Astrocyte (in vitro differentiated cells and primary cell): Measurements from ENCODE around the gene SIK3. TPM values are rescaled to one million over a fixed set of nuclear protein-coding genes. Genes with fewer than 3 reads are reported as not detected.
A peak's percentile ranks its signal among the peaks of the same experiment; 100 is the strongest.

Experiments used
- DNase-seq: peaks from one replicate; pipeline ENCODE4 v3.0.0-alpha.2; 2010; ENCODE audit warnings: low read depth
- FAIRE-seq: peaks from 2 replicates; lab custom pipeline; 2011; peaks lifted over from hg19 to GRCh38; lab: Jason Lieb, UNC
- H2AFZ ChIP-seq: 2 replicates; pipeline ENCODE4 v1.6.0; 2012; ENCODE audit warnings: low read depth, low read length, inconsistent platforms
- H3K27ac ChIP-seq: 2 replicates; pipeline ENCODE4 v1.5.1; 2011; ENCODE audit warnings: low read depth, low read length, inconsistent platforms
- H3K27me3 ChIP-seq: 2 replicates; pipeline ENCODE4 v1.6.0; 2011; ENCODE audit warnings: low read length, inconsistent platforms; ENCODE audit not compliant: insufficient read depth
- H3K36me3 ChIP-seq: 2 replicates; pipeline ENCODE4 v1.5.1; 2011; ENCODE audit warnings: low read length, inconsistent platforms; ENCODE audit not compliant: insufficient read depth
- H3K4me1 ChIP-seq: 2 replicates; pipeline ENCODE4 v1.5.1; 2011; ENCODE audit warnings: low read length, inconsistent platforms; ENCODE audit not compliant: insufficient read depth
- H3K4me2 ChIP-seq: 2 replicates; pipeline ENCODE4 v1.6.0; 2012; ENCODE audit warnings: low read length, inconsistent platforms
- H3K4me3 ChIP-seq: 2 replicates; pipeline ENCODE4 v1.5.1; 2011; ENCODE audit warnings: low read depth, mild to moderate bottlenecking, low read length, inconsistent platforms; ENCODE audit not compliant: insufficient read depth
- H3K79me2 ChIP-seq: 2 replicates; pipeline ENCODE4 v1.6.0; 2012; ENCODE audit warnings: mild to moderate bottlenecking, low read length, inconsistent platforms; ENCODE audit not compliant: insufficient read depth
- H3K9ac ChIP-seq: 2 replicates; pipeline ENCODE4 v1.6.0; 2012; ENCODE audit warnings: mild to moderate bottlenecking, low read length, inconsistent platforms
- H3K9me3 ChIP-seq: 2 replicates; pipeline ENCODE4 v1.5.1; 2012; ENCODE audit warnings: low read depth, mild to moderate bottlenecking, low read length, inconsistent platforms; ENCODE audit not compliant: insufficient read depth
- H4K20me1 ChIP-seq: 2 replicates; pipeline ENCODE4 v1.6.0; 2012; ENCODE audit warnings: low read length, inconsistent platforms; ENCODE audit not compliant: insufficient read depth
- H3K27ac Mint-ChIP-seq: one replicate; pipeline ENCODE4 v1.8.0; 2021; ENCODE audit warnings: mild to moderate bottlenecking, mixed read lengths; ENCODE audit not compliant: unreplicated experiment
- H3K27me3 Mint-ChIP-seq: one replicate; pipeline ENCODE4 v1.8.0; 2021; ENCODE audit warnings: low read depth, mixed read lengths; ENCODE audit not compliant: unreplicated experiment
- H3K36me3 Mint-ChIP-seq: one replicate; pipeline ENCODE4 v1.8.0; 2021; ENCODE audit warnings: low read depth, mixed read lengths; ENCODE audit not compliant: unreplicated experiment
- H3K4me1 Mint-ChIP-seq: one replicate; pipeline ENCODE4 v1.8.0; 2021; ENCODE audit warnings: low read depth, mixed read lengths; ENCODE audit not compliant: unreplicated experiment
- H3K4me3 Mint-ChIP-seq: one replicate; pipeline ENCODE4 v1.8.0; 2021; ENCODE audit warnings: mild to moderate bottlenecking, moderate library complexity, mixed read lengths; ENCODE audit not compliant: unreplicated experiment
- H3K9me3 Mint-ChIP-seq: one replicate; pipeline ENCODE4 v1.8.0; 2021; ENCODE audit warnings: mild to moderate bottlenecking, mixed read lengths; ENCODE audit not compliant: unreplicated experiment
- EZH2 ChIP-seq: IDR thresholded peaks from 2 replicates; pipeline ENCODE4 v1.6.1; 2012; ENCODE audit warnings: mild to moderate bottlenecking, low read length, inconsistent platforms; ENCODE audit not compliant: insufficient read depth
- total RNA-seq: library from RNA; stranded (reverse); gene quantifications from 2 replicates; pipeline ENCODE4 v1.2.1, GENCODE V29; 2021
- TF ChIP-seq, protein P1 (sequence below): IDR thresholded peaks from 2 replicates; pipeline ENCODE4 v1.5.1; 2011; ENCODE audit warnings: low read depth, mild to moderate bottlenecking, inconsistent platforms, low read length, moderate library complexity; ENCODE audit not compliant: insufficient read depth

Gene SIK3
- total RNA-seq, 1 donor from 2014 or later = 34.4 TPM

DNA sequence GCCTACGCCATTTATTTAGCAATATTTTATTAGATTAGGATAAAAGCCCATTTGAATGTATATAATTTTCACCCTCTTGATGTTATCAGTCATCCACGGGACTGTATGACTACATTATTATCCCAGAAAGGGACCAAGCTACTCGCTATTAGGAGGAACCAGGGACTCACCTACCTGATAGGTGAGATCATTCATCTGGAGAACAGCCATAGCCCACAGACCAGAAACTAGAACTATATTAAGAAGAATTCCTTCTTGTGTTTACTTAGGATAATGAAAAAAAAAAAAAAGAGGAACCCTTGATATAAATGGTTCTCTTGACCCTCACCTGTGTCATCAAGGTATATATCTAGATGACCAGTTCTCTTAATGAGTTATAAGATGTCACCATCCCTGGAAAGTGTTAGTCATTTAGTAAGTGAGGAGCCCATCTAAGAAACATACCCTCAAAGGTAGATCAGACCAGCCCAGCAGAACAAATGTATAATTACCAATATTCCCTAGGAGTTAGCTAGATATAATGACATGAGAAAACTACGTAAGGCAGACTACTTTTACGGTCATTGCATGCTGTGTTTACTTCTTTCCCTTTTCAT, 8.0 kb downstream of the SIK3 start:
- TF ChIP-seq EZH2 = no peak
- TF ChIP-seq, protein P1, sequence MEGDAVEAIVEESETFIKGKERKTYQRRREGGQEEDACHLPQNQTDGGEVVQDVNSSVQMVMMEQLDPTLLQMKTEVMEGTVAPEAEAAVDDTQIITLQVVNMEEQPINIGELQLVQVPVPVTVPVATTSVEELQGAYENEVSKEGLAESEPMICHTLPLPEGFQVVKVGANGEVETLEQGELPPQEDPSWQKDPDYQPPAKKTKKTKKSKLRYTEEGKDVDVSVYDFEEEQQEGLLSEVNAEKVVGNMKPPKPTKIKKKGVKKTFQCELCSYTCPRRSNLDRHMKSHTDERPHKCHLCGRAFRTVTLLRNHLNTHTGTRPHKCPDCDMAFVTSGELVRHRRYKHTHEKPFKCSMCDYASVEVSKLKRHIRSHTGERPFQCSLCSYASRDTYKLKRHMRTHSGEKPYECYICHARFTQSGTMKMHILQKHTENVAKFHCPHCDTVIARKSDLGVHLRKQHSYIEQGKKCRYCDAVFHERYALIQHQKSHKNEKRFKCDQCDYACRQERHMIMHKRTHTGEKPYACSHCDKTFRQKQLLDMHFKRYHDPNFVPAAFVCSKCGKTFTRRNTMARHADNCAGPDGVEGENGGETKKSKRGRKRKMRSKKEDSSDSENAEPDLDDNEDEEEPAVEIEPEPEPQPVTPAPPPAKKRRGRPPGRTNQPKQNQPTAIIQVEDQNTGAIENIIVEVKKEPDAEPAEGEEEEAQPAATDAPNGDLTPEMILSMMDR = no peak
- H3K4me1 ChIP-seq = peaks cover 5% of the 10 kb centered on the region
- no peak overlapping the region for H3K4me3 ChIP-seq
- no peaks in the 10 kb centered on the region for H3K27me3 Mint-ChIP-seq
- H3K27ac ChIP-seq = no peak overlapping the region
- H3K36me3 ChIP-seq = no peaks in the 10 kb centered on the region
- H3K36me3 Mint-ChIP-seq = peaks cover 6% of the 10 kb centered on the region
- no peak overlapping the region for H3K9ac ChIP-seq
- H3K9me3 Mint-ChIP-seq = no peaks in the 10 kb centered on the region
- H3K9me3 ChIP-seq = no peaks in the 10 kb centered on the region
- peaks cover 26% of the 10 kb centered on the region for H3K4me1 Mint-ChIP-seq
- FAIRE-seq = no peak
- peaks cover 74% of the 10 kb centered on the region for H3K79me2 ChIP-seq
- no peak for DNase-seq
- peak overlapping the region; percentile 10 for H3K4me3 Mint-ChIP-seq
- no peaks in the 10 kb centered on the region for H3K27me3 ChIP-seq
- peak overlapping the region; percentile 44 for H3K27ac Mint-ChIP-seq
- H4K20me1 ChIP-seq = peaks cover 67% of the 10 kb centered on the region
- H3K4me2 ChIP-seq = no peak overlapping the region
- no peak overlapping the region for H2AFZ ChIP-seq

DNA sequence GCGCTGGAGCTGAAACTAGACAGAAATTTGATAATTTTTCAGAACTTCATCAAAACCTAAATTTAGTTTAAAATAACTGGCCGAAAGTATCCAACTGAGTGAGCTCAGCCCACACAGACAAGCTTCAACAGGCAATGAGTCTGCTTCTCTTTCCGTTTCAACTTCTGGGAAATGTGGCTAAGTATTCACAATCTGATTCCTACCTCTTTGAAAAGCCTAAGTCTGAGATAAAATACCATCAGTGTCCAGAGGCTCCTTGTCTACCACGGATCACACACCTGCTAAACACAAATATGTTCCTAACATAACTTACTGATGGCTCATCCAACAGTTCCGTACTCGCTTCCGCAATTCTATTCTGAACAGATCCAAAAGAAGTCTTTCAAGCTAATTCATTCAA, 8.5 kb downstream of the SIK3 start:
- TF ChIP-seq, protein P1 = no peak
- no peak for TF ChIP-seq EZH2
- Histone ChIP-seq H3K27me3 (no peaks in the 10 kb centered on the region), H3K9me3 (no peaks in the 10 kb centered on the region), H3K4me1 (peaks cover 2% of the 10 kb centered on the region), H2AFZ (no peak overlapping the region), H3K4me3 (no peak overlapping the region), H3K4me2 (no peak overlapping the region), H3K27ac (no peak overlapping the region), H3K9ac (no peak overlapping the region), H3K79me2 (peaks cover 73% of the 10 kb centered on the region), H3K36me3 (no peaks in the 10 kb centered on the region), H4K20me1 (peaks cover 65% of the 10 kb centered on the region)
- Mint-ChIP-seq H3K27ac (peak overlapping the region; percentile 44), H3K4me3 (peak overlapping the region; percentile 40), H3K27me3 (no peaks in the 10 kb centered on the region), H3K36me3 (peaks cover 6% of the 10 kb centered on the region), H3K9me3 (no peaks in the 10 kb centered on the region), H3K4me1 (peaks cover 25% of the 10 kb centered on the region)
- DNase-seq (peak; percentile 33), FAIRE-seq (no peak)

DNA sequence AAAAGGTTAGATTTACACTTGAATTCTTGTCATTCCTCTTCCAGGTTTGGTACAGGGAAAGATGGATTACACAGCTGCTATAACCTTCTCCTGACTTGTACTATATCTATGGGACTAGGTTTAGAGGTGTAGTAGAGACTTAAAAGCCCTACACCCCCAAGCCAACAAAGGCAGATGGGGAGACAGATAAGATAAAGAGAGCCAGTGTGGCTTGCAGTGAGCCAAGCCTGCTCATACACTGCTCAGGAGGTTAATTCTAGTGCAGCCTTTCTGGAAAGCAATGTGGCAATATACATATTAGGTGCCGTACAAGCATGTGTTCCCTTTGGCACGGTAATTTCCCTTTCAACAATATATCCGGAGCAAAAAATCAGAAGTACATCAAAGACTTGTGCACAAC, 10.8 kb downstream of the SIK3 start:
- no peak for FAIRE-seq
- TF ChIP-seq, protein P1 = no peak
- no peak for TF ChIP-seq EZH2
- Histone ChIP-seq H2AFZ (no peak overlapping the region), H3K4me2 (no peak overlapping the region), H3K9ac (no peak overlapping the region), H3K4me1 (no peaks in the 10 kb centered on the region), H3K9me3 (no peaks in the 10 kb centered on the region), H3K36me3 (no peaks in the 10 kb centered on the region), H3K27ac (no peak overlapping the region), H3K27me3 (no peaks in the 10 kb centered on the region), H3K79me2 (peaks cover 63% of the 10 kb centered on the region), H3K4me3 (no peak overlapping the region), H4K20me1 (peaks cover 67% of the 10 kb centered on the region)
- Mint-ChIP-seq H3K27me3 (no peaks in the 10 kb centered on the region), H3K27ac (peak overlapping the region; percentile 68), H3K9me3 (no peaks in the 10 kb centered on the region), H3K4me1 (peaks cover 36% of the 10 kb centered on the region), H3K4me3 (no peak overlapping the region), H3K36me3 (peaks cover 6% of the 10 kb centered on the region)
- no peak for DNase-seq
